ENCODE results near the gene TNS1.

TNS1 gene

GRCh38 chr2:217848351-217848957 is 154.3 kb downstream of the TNS1 start:
- peaks cover 5 to 8% of the 10 kb centered on the region in 2 donors for H3K27me3 Mint-ChIP-seq
- H3K9me3 Mint-ChIP-seq, result no peaks in the 10 kb centered on the region
- H3K4me3 Mint-ChIP-seq, result no peak overlapping the region
- H3K27ac Mint-ChIP-seq, result no peak overlapping the region
- DNase-seq (no peak), ATAC-seq (replicated peaks) (no peak)
- peaks cover 7 to 14% of the 10 kb centered on the region in 2 donors for H3K4me1 Mint-ChIP-seq
- H3K36me3 Mint-ChIP-seq, result no peaks in the 10 kb centered on the region

- no peak overlapping the region for H3K27ac Mint-ChIP-seq
- no peaks in the 10 kb centered on the region for H3K9me3 Mint-ChIP-seq
- no peak overlapping the region for H3K4me3 Mint-ChIP-seq
These were observed 155.0 kb downstream of the TNS1 start for GRCh38 chr2:217847552-217848350.

GRCh38 chr2:217847115-217847514 is 155.7 kb downstream of the TNS1 start:
- no peaks in the 10 kb centered on the region for H3K36me3 Mint-ChIP-seq
- no peak overlapping the region for H3K27ac Mint-ChIP-seq
- no peaks in the 10 kb centered on the region for H3K9me3 Mint-ChIP-seq

More at GRCh38 chr2:217847552-217848350, 155.0 kb downstream of the TNS1 start:
- peaks cover 7 to 14% of the 10 kb centered on the region in 2 donors for H3K4me1 Mint-ChIP-seq
- H3K36me3 Mint-ChIP-seq, result no peaks in the 10 kb centered on the region
- ATAC-seq (replicated peaks) (no peak), DNase-seq (no peak)
- peaks cover 5 to 8% of the 10 kb centered on the region in 2 donors for H3K27me3 Mint-ChIP-seq

GRCh38 chr2:217846321-217846743 is 156.5 kb downstream of the TNS1 start:
- H3K36me3 Mint-ChIP-seq, result no peaks in the 10 kb centered on the region
- no peak for ATAC-seq (replicated peaks)
- H3K27ac Mint-ChIP-seq, result no peak overlapping the region
- peaks cover 7 to 11% of the 10 kb centered on the region in 2 donors for H3K4me1 Mint-ChIP-seq
- no peaks in the 10 kb centered on the region for H3K9me3 Mint-ChIP-seq
- no peak for DNase-seq
- H3K4me3 Mint-ChIP-seq, result no peak overlapping the region
- peaks cover 5 to 8% of the 10 kb centered on the region in 2 donors for H3K27me3 Mint-ChIP-seq

More at GRCh38 chr2:217847115-217847514, 155.7 kb downstream of the TNS1 start:
- peaks cover 7 to 14% of the 10 kb centered on the region in 2 donors for H3K4me1 Mint-ChIP-seq
- no peak for DNase-seq
- H3K27me3 Mint-ChIP-seq, result peaks cover 5 to 8% of the 10 kb centered on the region in 2 donors
- ATAC-seq (replicated peaks), result no peak
- H3K4me3 Mint-ChIP-seq, result no peak overlapping the region

- Mint-ChIP-seq H3K27me3 (peaks cover 5 to 8% of the 10 kb centered on the region in 2 donors), H3K36me3 (no peaks in the 10 kb centered on the region), H3K4me1 (peaks cover 0 to under 1% of the 10 kb centered on the region in 2 donors), H3K27ac (no peak overlapping the region), H3K9me3 (no peaks in the 10 kb centered on the region), H3K4me3 (no peak overlapping the region)
- ATAC-seq (replicated peaks) (no peak), DNase-seq (no peak)
These were observed 157.5 kb downstream of the TNS1 start for GRCh38 chr2:217845301-217845700.

- ATAC-seq (replicated peaks), result no peak
- no peak overlapping the region for H3K27ac Mint-ChIP-seq
These were observed 158.1 kb downstream of the TNS1 start for GRCh38 chr2:217844696-217845095.

GRCh38 chr2:217843324-217843723 is 159.5 kb downstream of the TNS1 start:
- H3K4me3 Mint-ChIP-seq, result no peak overlapping the region
- no peak overlapping the region for H3K27ac Mint-ChIP-seq
- no peaks in the 10 kb centered on the region for H3K4me1 Mint-ChIP-seq
- H3K36me3 Mint-ChIP-seq, result no peaks in the 10 kb centered on the region
- no peaks in the 10 kb centered on the region for H3K9me3 Mint-ChIP-seq
- DNase-seq (no peak), ATAC-seq (replicated peaks) (no peak)
- no peaks in the 10 kb centered on the region for H3K27me3 Mint-ChIP-seq

More at GRCh38 chr2:217844696-217845095, 158.1 kb downstream of the TNS1 start:
- no peak for DNase-seq
- H3K36me3 Mint-ChIP-seq, result no peaks in the 10 kb centered on the region
- H3K4me1 Mint-ChIP-seq, result no peaks in the 10 kb centered on the region
- no peaks in the 10 kb centered on the region for H3K9me3 Mint-ChIP-seq
- H3K27me3 Mint-ChIP-seq, result peaks cover 4% of the 10 kb centered on the region in 2 donors
- H3K4me3 Mint-ChIP-seq, result no peak overlapping the region

GRCh38 chr2:217842017-217842416 is 160.8 kb downstream of the TNS1 start:
- H3K4me1 Mint-ChIP-seq, result peaks cover 0 to under 1% of the 10 kb centered on the region in 2 donors
- H3K9me3 Mint-ChIP-seq, result no peaks in the 10 kb centered on the region
- no peak for ATAC-seq (replicated peaks)
- no peak overlapping the region for H3K4me3 Mint-ChIP-seq
- no peaks in the 10 kb centered on the region for H3K36me3 Mint-ChIP-seq
- DNase-seq, result no peak
- peaks cover 0 to under 1% of the 10 kb centered on the region in 2 donors for H3K27me3 Mint-ChIP-seq
- no peak overlapping the region for H3K27ac Mint-ChIP-seq

GRCh38 chr2:217840522-217840921 is 162.3 kb downstream of the TNS1 start:
- H3K36me3 Mint-ChIP-seq, result no peaks in the 10 kb centered on the region
- peaks cover 0 to 4% of the 10 kb centered on the region in 2 donors for H3K4me1 Mint-ChIP-seq
- no peak overlapping the region for H3K27ac Mint-ChIP-seq
- DNase-seq (no peak), ATAC-seq (replicated peaks) (no peak)
- H3K4me3 Mint-ChIP-seq, result no peak overlapping the region
- no peaks in the 10 kb centered on the region for H3K9me3 Mint-ChIP-seq
- H3K27me3 Mint-ChIP-seq, result peaks cover 0 to 4% of the 10 kb centered on the region in 2 donors

GRCh38 chr2:217839750-217840107 is 163.1 kb downstream of the TNS1 start:
- H3K4me1 Mint-ChIP-seq, result peaks cover 0 to 4% of the 10 kb centered on the region in 2 donors
- DNase-seq, result no peak
- no peaks in the 10 kb centered on the region for H3K36me3 Mint-ChIP-seq
- H3K9me3 Mint-ChIP-seq, result no peaks in the 10 kb centered on the region
- peaks cover 0 to 4% of the 10 kb centered on the region in 2 donors for H3K27me3 Mint-ChIP-seq
- H3K27ac Mint-ChIP-seq, result no peak overlapping the region
- no peak overlapping the region for H3K4me3 Mint-ChIP-seq
- no peak for ATAC-seq (replicated peaks)

- H3K27me3 Mint-ChIP-seq, result peaks cover 0 to 4% of the 10 kb centered on the region in 2 donors
- no peaks in the 10 kb centered on the region for H3K9me3 Mint-ChIP-seq
- H3K4me3 Mint-ChIP-seq, result no peak overlapping the region
- no peak for ATAC-seq (replicated peaks)
- DNase-seq, result no peak
- peaks cover 0 to 4% of the 10 kb centered on the region in 2 donors for H3K4me1 Mint-ChIP-seq
- H3K27ac Mint-ChIP-seq, result no peak overlapping the region
- H3K36me3 Mint-ChIP-seq, result no peaks in the 10 kb centered on the region
These were observed 163.6 kb downstream of the TNS1 start for GRCh38 chr2:217839073-217839749.

- Mint-ChIP-seq H3K4me1 (peaks cover 0 to 4% of the 10 kb centered on the region in 2 donors), H3K4me3 (no peak overlapping the region), H3K27me3 (peaks cover 0 to 4% of the 10 kb centered on the region in 2 donors), H3K36me3 (no peaks in the 10 kb centered on the region), H3K9me3 (no peaks in the 10 kb centered on the region), H3K27ac (no peak overlapping the region)
- DNase-seq (no peak), ATAC-seq (replicated peaks) (no peak)
These were observed 164.4 kb downstream of the TNS1 start for GRCh38 chr2:217838409-217838831.

GRCh38 chr2:217837530-217837929 is 165.3 kb downstream of the TNS1 start:
- Mint-ChIP-seq H3K4me1 (peaks cover 0 to 4% of the 10 kb centered on the region in 2 donors), H3K4me3 (no peak overlapping the region)
- ATAC-seq (replicated peaks), result no peak

GRCh38 chr2:217836901-217837491 is 165.8 kb downstream of the TNS1 start:
- peaks cover 0 to 4% of the 10 kb centered on the region in 2 donors for H3K4me1 Mint-ChIP-seq
- ATAC-seq (replicated peaks), result no peak
- no peaks in the 10 kb centered on the region for H3K9me3 Mint-ChIP-seq
- no peak overlapping the region for H3K27ac Mint-ChIP-seq
- peaks cover 0 to 4% of the 10 kb centered on the region in 2 donors for H3K27me3 Mint-ChIP-seq
- H3K36me3 Mint-ChIP-seq, result no peaks in the 10 kb centered on the region
- DNase-seq, result no peak
- H3K4me3 Mint-ChIP-seq, result no peak overlapping the region

More at GRCh38 chr2:217837530-217837929, 165.3 kb downstream of the TNS1 start:
- H3K27me3 Mint-ChIP-seq, result peaks cover 0 to 4% of the 10 kb centered on the region in 2 donors
- H3K27ac Mint-ChIP-seq, result no peak overlapping the region
- no peaks in the 10 kb centered on the region for H3K9me3 Mint-ChIP-seq
- H3K36me3 Mint-ChIP-seq, result no peaks in the 10 kb centered on the region
- no peak for DNase-seq

Data from stimulated activated naive B cell treated with anti-CD40 and anti-IgM and Interleukin-4, amounts not matched to agents 10 μg/mL and 1 μg/mL and 100 μg/mL, for 72 hours (primary cell).